GM18508 (cell line): ENCODE results near the gene PBX3.

Experiments
- ATAC-seq: cut with Tn5 transposase; IDR thresholded peaks from one replicate; pipeline ENCODE4 v1.9.1; 2021; ENCODE audit warnings: moderate number of reproducible peaks; ENCODE audit not compliant: insufficient read depth, unreplicated experiment

The PBX3 gene

DNA sequence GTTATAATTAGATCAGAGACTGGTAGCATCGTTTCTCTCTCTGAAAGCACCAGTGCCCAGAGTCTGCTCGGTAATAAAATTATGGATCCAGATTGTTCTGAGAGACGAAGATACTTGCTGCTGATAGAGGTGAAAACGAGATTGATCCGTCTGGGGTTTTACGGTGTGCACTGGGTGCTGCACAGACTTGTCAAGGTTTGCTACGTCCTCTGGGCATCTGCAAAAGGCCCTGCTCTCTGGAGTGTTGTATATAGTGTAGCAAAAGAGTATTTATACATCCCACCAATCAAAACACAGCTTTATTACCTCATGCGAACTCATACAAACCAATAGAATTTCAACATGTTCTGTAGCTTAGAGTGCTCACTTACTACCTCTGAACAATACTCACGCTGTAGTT is 219.3 kb downstream of the PBX3 start:
- ATAC-seq = no peak

DNA sequence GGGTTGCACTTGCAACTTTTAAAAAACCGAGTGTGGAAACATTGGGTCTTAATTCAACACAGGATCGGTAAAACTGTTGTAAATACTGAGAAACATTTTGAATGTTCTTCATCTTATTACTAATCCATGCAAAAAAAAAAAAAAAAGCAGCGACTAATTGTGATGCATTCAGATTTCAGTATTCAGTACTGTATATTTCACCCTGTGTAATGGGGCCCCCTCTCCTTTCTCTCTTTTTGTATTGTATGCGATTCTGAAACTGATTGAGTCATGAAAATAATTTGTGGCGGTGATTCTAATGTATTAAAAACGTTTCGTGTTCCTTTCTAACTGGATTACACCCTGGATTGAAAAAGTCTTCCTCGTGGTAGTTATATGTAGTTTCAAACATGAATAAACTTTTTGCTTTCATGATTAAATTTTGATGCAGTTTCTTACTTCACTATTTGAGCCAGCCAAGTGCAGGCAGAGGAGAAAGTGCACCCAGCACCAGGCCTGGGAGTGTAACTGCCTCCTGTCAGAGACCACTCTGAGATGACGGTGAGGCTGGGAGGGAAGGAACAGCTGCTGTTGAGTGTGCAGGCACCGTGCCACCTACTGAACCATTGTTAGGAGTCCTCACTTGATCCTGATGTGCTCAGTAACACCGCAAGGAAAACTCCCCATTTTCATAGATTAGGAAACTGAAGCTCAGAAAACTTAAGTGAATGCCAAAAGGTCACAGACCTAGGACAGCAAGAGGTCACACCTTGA is 220.0 kb downstream of the PBX3 start:
- no peak for ATAC-seq

DNA sequence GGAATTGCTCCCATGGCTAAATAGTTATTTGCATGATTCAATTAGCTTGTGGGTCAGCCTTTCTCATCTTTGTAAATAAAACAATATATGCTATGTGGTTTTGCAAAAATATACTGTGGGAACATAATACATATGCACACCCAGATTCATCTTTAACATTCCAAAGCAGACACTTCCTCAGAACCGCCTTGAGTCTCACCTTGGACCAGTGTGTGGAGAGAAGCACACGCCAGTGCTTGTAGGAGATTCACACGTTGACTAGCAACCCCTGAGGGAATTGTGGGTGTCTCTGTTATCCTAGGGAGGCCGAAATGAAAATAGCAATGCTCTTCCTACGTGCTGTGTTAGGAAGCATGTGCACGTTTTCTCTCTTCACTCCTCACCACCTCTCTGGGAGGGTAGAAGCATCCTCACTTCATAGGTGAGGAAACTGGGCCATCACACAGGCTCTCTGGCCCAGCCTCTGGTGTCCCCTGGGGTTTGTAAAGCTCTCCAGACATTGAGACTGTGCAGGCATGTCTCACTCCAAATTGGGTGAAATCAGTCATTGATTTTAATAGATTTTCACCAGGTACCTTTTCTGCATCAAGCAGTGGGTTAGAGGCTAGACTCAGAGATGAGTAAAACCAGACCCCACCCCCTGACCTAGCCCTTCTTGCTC is 221.7 kb downstream of the PBX3 start:
- ATAC-seq = no peak

DNA sequence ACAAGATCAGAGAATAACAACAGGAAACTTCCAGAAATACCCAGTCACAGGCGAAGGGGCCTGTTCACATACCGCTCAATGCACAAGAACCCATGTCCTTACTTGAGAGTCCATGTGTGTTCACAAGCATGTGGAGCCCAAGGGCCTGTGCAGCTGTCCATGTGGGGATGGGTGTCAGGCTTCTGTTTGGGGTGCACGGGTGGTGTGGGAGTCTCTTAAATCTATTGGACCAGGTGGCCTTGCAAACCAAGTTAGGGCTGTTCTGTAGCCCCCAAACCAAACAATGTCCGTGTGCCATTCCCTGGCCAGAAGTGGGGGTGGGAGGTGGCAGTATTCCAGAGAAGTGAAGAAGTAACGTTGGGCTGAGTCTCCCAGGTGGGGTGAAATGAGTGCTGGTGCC is 222.3 kb downstream of the PBX3 start:
- no peak for ATAC-seq

DNA sequence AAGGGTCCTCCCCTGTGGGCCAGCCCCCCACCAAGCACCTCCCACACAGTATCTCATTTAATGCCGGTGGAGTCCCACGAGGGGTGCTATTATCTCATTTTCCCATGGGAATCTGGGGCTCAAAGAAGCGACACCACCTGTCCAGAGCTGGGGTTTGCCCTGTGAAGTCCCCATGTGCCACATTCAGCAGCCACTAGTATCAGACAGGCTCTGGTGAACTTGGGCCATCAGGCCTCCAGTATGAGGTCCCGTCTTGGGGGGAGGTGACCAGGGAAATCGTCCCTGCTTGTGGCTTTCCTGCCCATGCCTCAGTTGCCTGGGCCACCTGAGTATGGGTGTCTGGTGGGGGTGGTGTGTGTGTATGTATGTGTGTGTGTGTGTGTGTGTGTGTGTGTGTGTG is 222.7 kb downstream of the PBX3 start:
- no peak for ATAC-seq

DNA sequence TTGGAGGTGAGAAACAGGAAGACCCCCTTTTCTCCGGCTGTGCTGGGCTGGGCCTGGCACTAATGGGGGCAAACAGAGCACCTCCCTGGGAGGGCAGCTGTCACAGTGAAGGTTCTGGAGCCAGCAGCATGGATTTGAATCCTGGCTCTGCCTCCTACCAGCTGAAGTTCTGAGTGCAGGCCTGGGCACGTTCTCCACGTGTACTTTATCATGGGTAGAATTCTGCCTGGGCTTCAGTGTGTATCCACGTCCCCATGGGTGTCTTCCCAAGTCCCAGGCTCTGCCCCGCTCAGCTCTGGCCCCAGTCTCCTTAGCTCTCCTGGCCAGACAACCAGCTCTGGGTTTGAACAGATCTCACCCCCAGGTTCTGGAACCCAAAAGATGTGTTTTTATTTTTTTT is 223.2 kb downstream of the PBX3 start:
- ATAC-seq = no peak

DNA sequence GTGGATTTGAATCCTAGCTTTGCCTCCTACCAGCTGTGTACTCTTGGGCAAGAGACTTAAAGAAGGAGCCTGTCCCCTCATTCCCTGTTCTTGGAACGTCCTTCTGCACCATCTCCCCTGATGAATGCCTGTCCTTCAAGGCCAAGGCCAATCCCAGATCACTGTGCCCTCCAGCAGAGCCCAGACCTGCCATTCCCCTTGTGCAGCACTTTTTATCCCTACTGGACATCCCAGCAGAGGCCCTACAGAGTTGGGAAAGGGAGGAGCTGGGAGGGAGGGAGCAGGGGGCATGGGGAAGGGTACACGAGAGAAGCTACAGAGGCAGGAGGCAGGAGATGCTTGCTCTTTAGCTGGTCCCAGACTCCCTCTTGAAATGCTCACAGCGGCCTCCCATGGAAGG is 223.9 kb downstream of the PBX3 start:
- ATAC-seq = no peak

DNA sequence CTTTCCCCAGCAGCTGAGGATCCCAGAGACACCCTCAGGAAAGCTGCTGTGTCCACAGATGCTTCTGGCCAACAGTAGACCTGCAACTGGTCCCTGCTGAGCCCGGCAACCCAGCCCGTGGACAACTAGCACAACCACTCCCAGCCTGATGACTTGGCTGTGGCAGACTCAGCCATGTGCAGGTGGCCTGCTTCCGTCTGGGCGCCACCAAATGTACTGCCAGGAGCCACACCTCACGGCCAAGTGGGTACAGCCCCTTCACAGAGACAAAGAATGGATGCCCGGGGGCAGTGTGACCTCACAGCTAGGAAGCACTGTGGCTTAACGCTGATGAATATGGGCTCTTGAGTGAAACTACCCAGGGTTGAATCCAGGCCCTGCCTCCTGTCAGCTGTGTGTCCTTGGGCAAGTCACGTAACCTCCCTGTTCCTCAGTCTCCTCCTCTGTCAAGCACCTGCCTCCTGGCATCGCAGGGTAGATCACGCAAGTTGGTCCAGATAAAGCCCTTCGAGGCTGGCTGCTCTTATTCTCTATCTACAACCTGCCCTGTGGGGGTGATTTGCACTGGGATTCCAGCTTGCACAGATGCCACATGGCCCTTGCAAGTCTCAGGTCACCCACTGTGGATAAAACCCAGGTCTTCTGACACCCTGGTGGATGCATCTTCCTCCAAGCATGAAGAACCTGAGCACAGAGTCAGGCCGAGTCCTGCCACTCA is 225.0 kb downstream of the PBX3 start:
- ATAC-seq = no peak

DNA sequence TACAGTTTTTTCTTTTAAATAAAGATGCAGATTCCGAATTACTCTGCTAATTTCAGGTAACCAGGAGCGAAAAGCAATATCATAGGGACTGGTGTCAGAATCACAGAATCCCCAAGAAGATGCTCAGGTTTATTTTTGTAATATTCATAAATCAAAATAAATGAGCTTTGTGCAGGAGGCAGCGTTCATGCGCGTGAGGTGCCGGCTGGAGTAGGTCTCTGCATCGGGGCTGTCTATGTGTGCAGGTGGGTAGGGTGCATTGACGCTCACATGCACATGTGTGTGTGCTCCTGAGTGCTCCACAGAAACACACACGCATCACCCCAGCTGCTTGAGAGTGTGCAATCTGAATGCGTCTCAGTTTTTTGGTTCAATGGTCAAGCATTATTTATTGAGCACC is 226.4 kb downstream of the PBX3 start:
- no peak for ATAC-seq

DNA sequence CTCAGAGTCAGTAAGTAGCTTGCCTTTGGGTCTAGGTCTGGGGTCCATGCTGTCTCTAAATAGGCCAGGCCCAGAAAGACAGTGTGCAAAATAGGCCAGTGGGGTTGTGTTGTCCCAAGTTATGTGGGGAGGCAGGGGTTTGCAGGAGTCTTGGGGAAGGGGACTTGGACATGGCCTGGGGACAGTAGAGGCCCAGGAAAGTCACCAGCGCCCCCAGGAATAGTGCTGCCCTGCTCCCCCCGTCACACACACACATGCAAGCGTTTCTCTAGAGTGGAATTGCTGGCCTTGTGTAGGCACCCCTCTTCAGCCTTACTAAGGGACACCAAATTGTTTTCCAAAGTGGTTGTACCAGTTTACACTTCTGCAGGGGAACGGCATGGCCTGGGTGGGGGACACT is 227.5 kb downstream of the PBX3 start:
- no peak for ATAC-seq

DNA sequence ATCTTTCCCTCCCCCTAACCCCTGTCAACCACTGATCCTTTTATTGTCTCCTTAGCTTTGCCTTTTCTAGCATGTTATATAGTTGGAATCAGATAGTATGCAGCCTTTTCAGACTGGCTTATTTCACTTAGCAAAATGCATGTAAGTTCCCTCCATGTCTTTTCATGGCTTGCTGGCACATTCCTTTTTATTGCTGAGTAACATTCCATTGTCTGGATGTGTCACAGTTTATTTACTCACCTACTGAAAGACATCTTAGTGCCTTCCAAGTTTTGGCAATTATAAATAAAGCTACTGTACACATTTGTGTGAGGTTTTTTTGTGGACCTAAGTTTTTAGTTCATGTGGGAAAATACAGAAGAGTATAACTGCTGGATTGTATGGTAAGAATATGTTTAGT is 230.1 kb downstream of the PBX3 start:
- ATAC-seq = no peak

DNA sequence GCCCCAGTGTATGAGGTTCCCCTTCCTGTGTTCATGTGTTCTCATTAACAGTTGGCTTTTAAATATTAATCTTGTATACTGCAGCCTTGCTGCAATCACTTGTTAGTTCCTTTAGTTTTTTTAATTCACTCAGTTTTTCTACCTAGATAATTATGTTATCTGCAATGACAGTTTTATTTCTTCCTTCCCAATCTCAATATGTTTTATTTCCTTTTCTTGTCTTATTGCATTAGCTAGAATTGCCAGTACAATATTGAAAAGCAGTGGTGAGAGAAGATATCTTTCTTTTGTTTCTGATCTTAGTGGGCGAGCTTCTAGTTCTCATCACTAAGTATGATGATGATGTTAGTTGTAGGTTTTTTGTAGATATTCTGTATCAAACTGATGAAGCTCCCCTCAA is 232.2 kb downstream of the PBX3 start:
- no peak for ATAC-seq

DNA sequence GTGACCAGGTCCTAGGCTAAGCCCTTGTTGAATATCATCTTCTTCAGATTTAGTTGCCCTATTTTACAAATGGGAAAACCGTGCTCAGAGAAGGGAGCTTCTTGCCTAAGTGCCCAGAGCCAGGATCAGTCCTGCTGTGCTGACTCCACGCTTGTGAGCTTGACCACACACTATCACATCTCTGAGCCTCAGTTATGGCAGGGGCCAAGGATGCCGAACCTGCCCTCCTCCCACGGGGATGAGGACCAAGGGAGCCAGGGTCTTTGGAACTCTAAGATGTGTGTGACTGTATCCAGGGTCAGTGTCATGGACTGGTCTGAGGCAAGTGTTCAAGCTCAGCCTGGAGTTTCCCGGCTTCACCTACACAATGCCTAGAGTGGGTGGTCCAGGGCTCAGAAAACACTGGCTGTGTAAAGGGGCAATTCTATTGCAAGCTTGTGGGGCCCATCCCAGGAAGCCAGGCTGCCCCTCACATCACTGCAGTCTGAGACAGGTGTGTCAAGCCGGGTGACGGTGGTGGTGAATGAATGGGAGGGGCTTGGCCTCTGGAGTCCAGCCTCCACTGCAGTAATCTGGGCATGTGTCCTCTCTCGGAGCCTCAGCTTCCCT is 235.7 kb downstream of the PBX3 start:
- ATAC-seq = no peak

DNA sequence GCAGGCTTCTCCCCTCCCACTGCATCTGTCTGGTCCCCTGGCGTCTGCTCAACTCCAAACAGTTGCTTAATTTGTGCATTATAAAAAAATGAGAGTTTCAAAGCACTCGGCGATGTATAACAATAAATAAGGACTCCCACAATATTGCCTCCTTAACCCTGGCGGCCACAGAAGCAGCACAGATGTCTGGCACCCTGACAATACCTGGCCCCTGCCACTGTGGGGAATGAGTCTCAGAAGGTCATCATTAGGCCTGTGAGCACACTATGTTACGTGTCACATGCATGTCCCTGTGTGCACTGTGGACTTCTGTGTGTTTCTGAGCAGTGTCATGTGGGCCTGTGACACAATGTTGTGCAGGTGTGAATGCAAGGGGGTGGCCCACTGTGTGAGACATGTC is 236.5 kb downstream of the PBX3 start:
- ATAC-seq = no peak

DNA sequence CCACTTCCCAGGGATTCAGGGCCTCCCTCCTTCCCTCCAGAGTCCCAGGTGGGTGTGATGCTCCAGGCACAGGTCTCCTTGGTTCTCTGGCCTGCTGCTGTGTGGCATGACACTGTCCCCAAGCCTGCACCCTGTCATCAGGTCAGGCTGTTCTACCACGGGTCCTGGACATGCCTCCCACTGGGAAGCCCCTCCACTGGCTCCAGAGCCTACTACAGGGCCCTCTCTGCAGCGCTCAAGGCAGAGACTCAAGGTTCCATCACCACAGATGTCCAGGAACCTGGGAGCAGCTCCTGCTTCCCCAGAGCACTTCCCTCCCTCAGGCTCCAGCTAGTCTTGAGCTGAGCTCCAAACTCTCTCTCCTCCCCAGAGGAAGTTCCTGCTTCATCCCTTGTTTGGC is 237.3 kb downstream of the PBX3 start:
- no peak for ATAC-seq

DNA sequence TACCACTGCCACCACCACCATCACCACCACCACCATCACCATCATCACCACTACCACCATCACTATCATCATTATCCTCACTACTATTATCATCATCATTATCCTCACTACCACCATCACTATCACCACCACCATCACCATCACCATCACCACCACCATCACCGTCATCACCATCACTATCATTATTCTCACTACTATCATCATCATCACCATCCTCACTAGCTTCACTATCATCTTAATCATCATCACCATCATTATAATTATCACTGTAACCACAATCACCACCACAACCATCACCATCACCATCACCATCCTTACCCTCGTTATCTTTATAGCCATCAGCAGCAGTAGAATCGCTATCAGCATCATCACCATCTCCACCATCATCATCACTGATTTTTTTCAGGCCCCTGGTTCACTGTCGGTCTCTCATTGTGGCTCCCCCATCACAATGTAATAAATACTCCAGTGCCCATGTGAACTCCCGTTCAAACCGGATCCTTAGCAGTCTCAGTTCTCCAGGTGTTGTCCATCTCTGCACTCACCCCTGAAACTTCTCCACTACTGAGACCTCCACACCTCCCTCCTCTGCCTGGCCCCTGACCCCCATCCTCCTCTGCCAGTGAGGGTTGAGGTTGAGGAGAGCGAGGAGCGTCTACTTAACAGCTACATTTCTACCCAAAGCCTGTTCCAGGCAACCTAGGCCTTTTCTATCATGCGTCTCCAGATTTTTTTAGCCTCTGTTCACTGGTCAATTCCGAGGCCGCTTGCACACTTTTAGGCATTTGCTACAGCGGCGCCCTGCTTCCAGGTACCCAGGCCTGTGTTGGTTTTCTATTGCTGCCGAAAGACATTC is 238.2 kb downstream of the PBX3 start:
- ATAC-seq = no peak

DNA sequence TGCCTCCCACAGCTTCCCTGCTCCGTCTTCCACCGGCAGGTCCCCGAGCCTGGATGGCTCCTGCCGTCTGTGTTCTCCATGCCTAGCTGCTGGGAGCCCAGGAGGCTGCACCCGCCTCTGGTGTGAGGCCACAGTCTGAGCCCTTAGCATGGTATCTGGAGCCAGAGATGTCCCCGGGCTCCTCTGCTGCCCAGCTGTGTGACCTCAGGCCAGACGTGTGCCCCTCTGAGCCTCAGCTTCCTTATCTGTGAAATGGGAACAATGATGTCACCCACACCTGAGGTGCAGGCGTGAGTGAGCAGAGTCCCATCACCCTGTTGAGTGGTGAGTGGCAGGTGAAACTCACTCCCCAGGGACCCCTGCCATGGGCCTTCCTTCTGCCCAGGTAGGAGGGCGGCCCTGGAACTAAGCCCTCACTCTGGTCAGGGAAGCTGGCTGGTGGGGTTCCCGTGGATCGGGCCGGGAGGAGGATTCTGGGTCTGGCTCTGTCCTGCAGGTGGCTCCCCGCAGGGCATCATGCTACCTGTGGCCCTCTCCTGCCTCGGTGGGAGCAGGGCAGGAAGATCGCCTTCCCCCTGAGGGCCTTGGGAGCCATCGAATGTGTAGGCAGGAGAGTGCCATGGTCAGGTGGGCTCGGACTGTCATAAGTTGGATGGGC is 239.0 kb downstream of the PBX3 start:
- no peak for ATAC-seq

DNA sequence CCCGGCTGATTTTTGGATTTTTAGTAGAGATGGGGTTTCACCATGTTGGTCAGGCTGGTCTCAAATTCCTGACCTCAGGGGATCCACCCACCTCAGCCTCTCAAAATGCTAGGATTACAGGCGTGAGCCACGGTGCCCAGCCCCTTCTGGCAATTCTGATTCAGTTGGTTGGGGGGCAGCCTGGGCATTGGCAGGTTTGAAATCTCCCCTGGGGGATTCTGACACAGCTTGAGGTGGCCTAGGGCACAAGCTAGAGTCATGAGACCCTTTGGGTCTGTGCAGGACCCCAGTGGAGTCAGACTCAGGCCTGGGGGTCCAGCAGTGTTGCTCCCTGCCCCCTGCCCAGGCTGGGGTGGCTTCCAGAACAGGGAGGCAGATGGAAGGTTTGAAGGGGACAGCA is 239.8 kb downstream of the PBX3 start:
- ATAC-seq = no peak

DNA sequence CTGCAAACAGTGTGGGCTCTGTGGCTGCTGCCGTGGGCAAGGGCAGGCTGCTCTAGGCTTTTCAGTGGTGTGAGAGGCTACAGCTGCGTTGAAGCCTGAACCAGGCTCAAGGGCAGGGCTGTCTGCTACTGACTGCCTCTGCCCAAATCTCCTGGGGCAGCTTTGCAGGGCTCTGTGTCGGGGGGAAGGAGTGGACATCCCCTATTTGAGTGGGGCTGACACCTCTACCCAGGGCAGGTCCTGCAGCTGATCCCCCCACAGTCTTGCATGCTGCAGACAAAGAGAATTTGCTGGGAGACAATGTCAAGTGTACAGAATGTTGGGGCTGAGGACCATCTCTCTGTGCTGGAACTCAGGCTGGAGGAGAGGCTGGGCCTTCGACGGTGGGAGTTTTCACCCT is 240.2 kb downstream of the PBX3 start:
- ATAC-seq = no peak
